ENCODE measurements around the gene MTHFD2L.

DNA sequence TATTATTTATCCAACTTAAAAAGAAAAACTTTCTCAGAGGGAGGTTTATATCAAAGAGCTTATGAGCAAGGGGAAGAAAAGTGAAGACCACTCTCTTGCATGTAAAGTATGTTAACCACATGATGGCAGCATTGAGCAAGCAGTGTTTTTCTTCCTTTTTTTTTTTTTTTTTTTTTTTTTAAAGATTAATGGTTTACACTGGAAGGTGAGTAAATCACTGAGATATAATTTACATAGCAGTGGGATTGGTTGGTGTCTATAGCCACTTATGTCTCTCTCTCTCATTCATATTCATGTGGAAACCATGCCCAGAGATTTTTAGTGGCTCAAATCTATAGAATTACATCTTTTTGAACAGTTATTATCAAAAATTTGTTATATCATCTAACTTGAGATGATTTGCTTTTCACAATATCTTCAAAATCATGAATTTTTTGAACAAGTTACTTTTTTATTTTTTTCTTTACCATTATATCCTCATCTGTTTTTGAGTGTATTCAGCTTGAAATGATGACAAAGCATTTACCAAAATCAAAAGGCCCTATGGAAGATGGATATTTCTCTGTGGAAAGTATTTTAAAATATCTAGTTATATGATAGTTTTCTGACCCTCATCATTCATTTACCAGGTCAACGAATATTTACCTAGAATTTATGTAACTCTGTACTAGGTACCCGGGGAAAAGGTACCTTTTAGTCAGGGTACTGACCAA, 31.6 kb downstream of the MTHFD2L start:
- no peak for TF ChIP-seq CTCF (IDR thresholded peaks at IDR 0.05)
- TF ChIP-seq POLR2A (IDR thresholded peaks at IDR 0.05) = no peak
- no peak for TF ChIP-seq EP300 (IDR thresholded peaks at IDR 0.05)
